GM12892 (cell line): ENCODE data around the gene HNRNPF.

Experiments
- POLR2A ChIP-seq: IDR thresholded peaks from 2 replicates; pipeline ENCODE4 v1.6.1; 2011; ENCODE audit warnings: low read depth, low read length, control low read depth
- POLR2AphosphoS5 ChIP-seq: IDR thresholded peaks from 2 replicates; pipeline ENCODE4 v1.6.1; 2011; ENCODE audit warnings: low read depth, low read length, control low read depth

- TF ChIP-seq POLR2A (no peak), POLR2AphosphoS5 (no peak)
Observed at GRCh38 chr10:43391496-43391895, 17.5 kb downstream of the HNRNPF start.
